Suprapubic skin (tissue), 4 donors: ENCODE measurements around the gene RAPH1. TPM values are rescaled to one million over a fixed set of nuclear protein-coding genes. Genes with fewer than 3 reads are reported as not detected.
A peak's percentile ranks its signal among the peaks of the same experiment; 100 is the strongest.

Experiments
- DNase-seq, 2 donors: peaks; one replicate each; pipeline ENCODE4 v3.0.0-alpha.2; 2019; ENCODE audit warnings: low spot score in 2 of 2
- H3K27ac ChIP-seq: fragments of 200-600 bp; sonication (generic); one replicate; pipeline ENCODE4 v1.5.1; 2019
- H3K27me3 ChIP-seq: fragments of 200-600 bp; sonication (generic); one replicate; pipeline ENCODE4 v1.5.1; 2019
- H3K36me3 ChIP-seq: fragments of 200-600 bp; sonication (generic); one replicate; pipeline ENCODE4 v1.5.1; 2019
- H3K4me1 ChIP-seq: fragments of 200-600 bp; sonication (generic); one replicate; pipeline ENCODE4 v1.5.1; 2019
- H3K4me3 ChIP-seq: fragments of 200-600 bp; sonication (generic); one replicate; pipeline ENCODE4 v1.5.1; 2019; ENCODE audit warnings: mild to moderate bottlenecking
- H3K9me3 ChIP-seq: fragments of 200-600 bp; sonication (generic); one replicate; pipeline ENCODE4 v1.5.1; 2019
- EP300 ChIP-seq: sonication (generic); formaldehyde crosslinking; IDR thresholded peaks from one replicate; pipeline ENCODE4 v1.6.1; 2017; ENCODE audit warnings: antibody characterized with exemption
- POLR2A ChIP-seq, 2 donors: fragments of 450-650 bp; IDR thresholded peaks; one replicate each; pipeline ENCODE4 v1.6.1; 2017; ENCODE audit warnings: antibody characterized with exemption in 2 of 2, mild to moderate bottlenecking in 2 of 2, moderate library complexity in 2 of 2
- POLR2AphosphoS5 ChIP-seq, 3 donors: sonication (generic); formaldehyde crosslinking; IDR thresholded peaks; one replicate each; pipeline ENCODE4 v1.6.1; 2017; ENCODE audit warnings: antibody characterized with exemption in 3 of 3
- WGBS: methylation state at CpG from one replicate; pipeline ENCODE4 v1.1.5; 2018; 5-methylcytosine and 5-hydroxymethylcytosine counted together
- total RNA-seq, 4 donors: library from RNA; depleted of rRNA; stranded (reverse); fragments of >200 nt; gene quantifications; one replicate each; pipeline ENCODE4 v1.1.0, GENCODE V29; 2016
- TF ChIP-seq, protein P1 (sequence below), 2 donors: fragments of 200-600 bp in 1 of 2; fragments of 450-650 bp in 1 of 2; sonication (generic) in 1 of 2; IDR thresholded peaks; one replicate each; pipeline ENCODE4 v1.5.1; 2016 to 2019; ENCODE audit warnings: antibody characterized with exemption in 2 of 2, mild to moderate bottlenecking in 1 of 2, moderate library complexity in 1 of 2

RAPH1 gene, protein sequence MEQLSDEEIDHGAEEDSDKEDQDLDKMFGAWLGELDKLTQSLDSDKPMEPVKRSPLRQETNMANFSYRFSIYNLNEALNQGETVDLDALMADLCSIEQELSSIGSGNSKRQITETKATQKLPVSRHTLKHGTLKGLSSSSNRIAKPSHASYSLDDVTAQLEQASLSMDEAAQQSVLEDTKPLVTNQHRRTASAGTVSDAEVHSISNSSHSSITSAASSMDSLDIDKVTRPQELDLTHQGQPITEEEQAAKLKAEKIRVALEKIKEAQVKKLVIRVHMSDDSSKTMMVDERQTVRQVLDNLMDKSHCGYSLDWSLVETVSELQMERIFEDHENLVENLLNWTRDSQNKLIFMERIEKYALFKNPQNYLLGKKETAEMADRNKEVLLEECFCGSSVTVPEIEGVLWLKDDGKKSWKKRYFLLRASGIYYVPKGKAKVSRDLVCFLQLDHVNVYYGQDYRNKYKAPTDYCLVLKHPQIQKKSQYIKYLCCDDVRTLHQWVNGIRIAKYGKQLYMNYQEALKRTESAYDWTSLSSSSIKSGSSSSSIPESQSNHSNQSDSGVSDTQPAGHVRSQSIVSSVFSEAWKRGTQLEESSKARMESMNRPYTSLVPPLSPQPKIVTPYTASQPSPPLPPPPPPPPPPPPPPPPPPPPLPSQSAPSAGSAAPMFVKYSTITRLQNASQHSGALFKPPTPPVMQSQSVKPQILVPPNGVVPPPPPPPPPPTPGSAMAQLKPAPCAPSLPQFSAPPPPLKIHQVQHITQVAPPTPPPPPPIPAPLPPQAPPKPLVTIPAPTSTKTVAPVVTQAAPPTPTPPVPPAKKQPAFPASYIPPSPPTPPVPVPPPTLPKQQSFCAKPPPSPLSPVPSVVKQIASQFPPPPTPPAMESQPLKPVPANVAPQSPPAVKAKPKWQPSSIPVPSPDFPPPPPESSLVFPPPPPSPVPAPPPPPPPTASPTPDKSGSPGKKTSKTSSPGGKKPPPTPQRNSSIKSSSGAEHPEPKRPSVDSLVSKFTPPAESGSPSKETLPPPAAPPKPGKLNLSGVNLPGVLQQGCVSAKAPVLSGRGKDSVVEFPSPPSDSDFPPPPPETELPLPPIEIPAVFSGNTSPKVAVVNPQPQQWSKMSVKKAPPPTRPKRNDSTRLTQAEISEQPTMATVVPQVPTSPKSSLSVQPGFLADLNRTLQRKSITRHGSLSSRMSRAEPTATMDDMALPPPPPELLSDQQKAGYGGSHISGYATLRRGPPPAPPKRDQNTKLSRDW
- 10 to 100 TPM; 38.3 to 58.2 (median 49.3) TPM for total RNA-seq

DNA sequence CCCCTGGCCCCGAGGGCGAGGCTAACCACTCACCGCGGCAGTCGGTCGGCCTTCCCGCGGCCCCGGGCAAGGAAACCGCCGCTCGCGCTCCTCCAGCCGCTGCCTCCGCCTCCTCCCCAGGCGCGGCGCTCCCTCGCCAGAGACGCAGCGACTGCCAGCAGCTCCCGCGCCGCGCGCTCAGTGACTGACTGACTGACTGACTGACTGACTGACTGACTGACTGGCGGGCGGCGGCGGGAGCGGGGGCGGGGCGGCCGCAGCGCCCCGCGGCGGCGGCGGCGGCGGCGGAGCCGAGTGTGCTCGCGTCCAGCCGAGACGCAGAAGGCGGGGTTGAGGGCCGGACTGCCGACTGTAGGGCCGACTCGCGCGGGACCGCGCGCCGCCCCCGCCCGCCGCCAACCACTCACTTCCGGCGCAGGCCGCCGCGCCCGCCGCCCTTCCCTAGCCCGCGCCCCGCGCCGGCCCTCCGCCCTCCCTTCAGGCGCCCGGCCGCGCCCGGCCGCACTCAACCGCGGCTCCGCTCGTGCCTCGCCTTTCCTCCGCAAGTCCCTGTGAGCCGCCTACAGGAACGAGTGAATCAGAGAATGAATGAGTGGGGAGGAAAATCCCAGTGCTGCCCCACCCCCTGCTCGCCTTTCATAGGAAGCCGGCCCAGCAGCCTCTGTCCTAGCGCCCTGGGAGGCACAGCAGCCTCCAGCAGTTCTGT is at the start of gene RAPH1:
RAPH1 (minus strand) TSS at position 224 of the 706 bp plus-strand sequence. CDS start 39,948 bp downstream, outside the sequence.
- no peaks in the 10 kb centered on the region for H3K36me3 ChIP-seq
- peak; percentile 17 to 71 for TF ChIP-seq POLR2A (IDR thresholded peaks at IDR 0.05)
- TF ChIP-seq POLR2AphosphoS5 (IDR thresholded peaks at IDR 0.05) = peak in 2 of 3 donors; percentile 32 to 47
- no peak for TF ChIP-seq EP300
- TF ChIP-seq, protein P1, sequence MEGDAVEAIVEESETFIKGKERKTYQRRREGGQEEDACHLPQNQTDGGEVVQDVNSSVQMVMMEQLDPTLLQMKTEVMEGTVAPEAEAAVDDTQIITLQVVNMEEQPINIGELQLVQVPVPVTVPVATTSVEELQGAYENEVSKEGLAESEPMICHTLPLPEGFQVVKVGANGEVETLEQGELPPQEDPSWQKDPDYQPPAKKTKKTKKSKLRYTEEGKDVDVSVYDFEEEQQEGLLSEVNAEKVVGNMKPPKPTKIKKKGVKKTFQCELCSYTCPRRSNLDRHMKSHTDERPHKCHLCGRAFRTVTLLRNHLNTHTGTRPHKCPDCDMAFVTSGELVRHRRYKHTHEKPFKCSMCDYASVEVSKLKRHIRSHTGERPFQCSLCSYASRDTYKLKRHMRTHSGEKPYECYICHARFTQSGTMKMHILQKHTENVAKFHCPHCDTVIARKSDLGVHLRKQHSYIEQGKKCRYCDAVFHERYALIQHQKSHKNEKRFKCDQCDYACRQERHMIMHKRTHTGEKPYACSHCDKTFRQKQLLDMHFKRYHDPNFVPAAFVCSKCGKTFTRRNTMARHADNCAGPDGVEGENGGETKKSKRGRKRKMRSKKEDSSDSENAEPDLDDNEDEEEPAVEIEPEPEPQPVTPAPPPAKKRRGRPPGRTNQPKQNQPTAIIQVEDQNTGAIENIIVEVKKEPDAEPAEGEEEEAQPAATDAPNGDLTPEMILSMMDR (IDR thresholded peaks at IDR 0.05) = no peak
- 0% methylated on average over 24 of the region's 92 CpGs for WGBS
- peak within 1 kb of the TSS; percentile 99 for H3K4me3 ChIP-seq
- H3K9me3 ChIP-seq = no peaks in the 10 kb centered on the region
- H3K27ac ChIP-seq = peak within 1 kb of the TSS; percentile 98
- no peaks in the 10 kb centered on the region for H3K27me3 ChIP-seq
- DNase-seq = peak; percentile 87 to 89
- peaks cover 31% of the 10 kb centered on the region for H3K4me1 ChIP-seq

GRCh38 chr2:203584784-203585183 is 49.7 kb upstream of the RAPH1 start:
- no peak for DNase-seq
- Histone ChIP-seq H3K27ac (no peak overlapping the region), H3K4me3 (no peak overlapping the region), H3K36me3 (no peaks in the 10 kb centered on the region), H3K4me1 (peaks cover 42% of the 10 kb centered on the region), H3K9me3 (no peaks in the 10 kb centered on the region), H3K27me3 (no peaks in the 10 kb centered on the region)
- no peak for TF ChIP-seq POLR2AphosphoS5 (IDR thresholded peaks at IDR 0.05)
- TF ChIP-seq EP300 = no peak
- TF ChIP-seq, protein P1 (IDR thresholded peaks at IDR 0.05) = no peak
- no peak for TF ChIP-seq POLR2A (IDR thresholded peaks at IDR 0.05)
- WGBS = 79% methylated on average over 1 of the region's 1 CpG

- 71% methylated on average over 2 of the region's 2 CpGs for WGBS
- Histone ChIP-seq H3K4me3 (no peak overlapping the region), H3K36me3 (no peaks in the 10 kb centered on the region), H3K9me3 (no peaks in the 10 kb centered on the region), H3K27ac (no peak overlapping the region), H3K27me3 (no peaks in the 10 kb centered on the region), H3K4me1 (peaks cover 53% of the 10 kb centered on the region)
- DNase-seq = no peak
- no peak for TF ChIP-seq POLR2AphosphoS5 (IDR thresholded peaks at IDR 0.05)
- TF ChIP-seq POLR2A (IDR thresholded peaks at IDR 0.05) = no peak
- no peak for TF ChIP-seq EP300
- TF ChIP-seq, protein P1 (IDR thresholded peaks at IDR 0.05) = no peak
Observed at GRCh38 chr2:203583701-203584100, 48.6 kb upstream of the RAPH1 start.

- TF ChIP-seq EP300 = no peak
- TF ChIP-seq, protein P1 (IDR thresholded peaks at IDR 0.05) = no peak
- no peak for TF ChIP-seq POLR2AphosphoS5 (IDR thresholded peaks at IDR 0.05)
- TF ChIP-seq POLR2A (IDR thresholded peaks at IDR 0.05) = no peak
- H3K27ac ChIP-seq = peak overlapping the region; percentile 35
- H3K36me3 ChIP-seq = no peaks in the 10 kb centered on the region
- WGBS = 73% methylated on average over 3 of the region's 3 CpGs
- no peak for DNase-seq
- peaks cover 58% of the 10 kb centered on the region for H3K4me1 ChIP-seq
- H3K4me3 ChIP-seq = no peak overlapping the region
- H3K27me3 ChIP-seq = no peaks in the 10 kb centered on the region
- no peaks in the 10 kb centered on the region for H3K9me3 ChIP-seq
Observed at GRCh38 chr2:203583084-203583695, 48.1 kb upstream of the RAPH1 start.
